ENCODE results near the gene SPATA19. TPM values are rescaled to one million over a fixed set of nuclear protein-coding genes. Genes with fewer than 3 reads are reported as not detected.

The SPATA19 gene
- not detected in 2 replicates for total RNA-seq

GRCh38 chr11:133845413-133845812 is at the start of gene SPATA19:
SPATA19 (minus strand) TSS chr11:133845513; CDS start chr11:133845446, 67 bp downstream.
- no peak within 1 kb of the TSS for H3K27ac ChIP-seq (ENCODE audit: low read depth, low read length)
- DNase-seq (ENCODE audit: insufficient read length, low spot score, missing footprints) = no peak
- TF ChIP-seq CTCF (IDR thresholded peaks at IDR 0.05; ENCODE audit: extremely low read depth, low read depth, low read length) = no peak
- H3K4me2 ChIP-seq (ENCODE audit: insufficient read depth, low read length) = no peak within 1 kb of the TSS
- no peaks in the 10 kb centered on the region for H3K79me2 ChIP-seq (ENCODE audit: insufficient read depth, low read length)
- H3K9me3 ChIP-seq (ENCODE audit: low read depth, low read length) = no peaks in the 10 kb centered on the region
- H3K36me3 ChIP-seq (ENCODE audit: insufficient read depth, low read length) = no peaks in the 10 kb centered on the region
- H3K27me3 ChIP-seq (ENCODE audit: insufficient read depth, low read length) = no peaks in the 10 kb centered on the region
- H4K20me1 ChIP-seq (ENCODE audit: insufficient read depth, low read length) = no peaks in the 10 kb centered on the region
- no peak within 1 kb of the TSS for H2AFZ ChIP-seq (ENCODE audit: low read length)
- H3K4me1 ChIP-seq (ENCODE audit: insufficient read depth, low read length) = no peaks in the 10 kb centered on the region
- no peak within 1 kb of the TSS for H3K4me3 ChIP-seq (ENCODE audit: insufficient read depth, low read length)

GRCh38 chr11:133895061-133895479 is 49.8 kb upstream of the SPATA19 start:
- no peak for TF ChIP-seq CTCF (IDR thresholded peaks at IDR 0.05; ENCODE audit: extremely low read depth, low read depth, low read length)
- Histone ChIP-seq H2AFZ (ENCODE audit: low read length) (no peak overlapping the region), H3K36me3 (ENCODE audit: insufficient read depth, low read length) (no peaks in the 10 kb centered on the region), H4K20me1 (ENCODE audit: insufficient read depth, low read length) (no peaks in the 10 kb centered on the region), H3K4me2 (ENCODE audit: insufficient read depth, low read length) (no peak overlapping the region), H3K4me1 (ENCODE audit: insufficient read depth, low read length) (no peaks in the 10 kb centered on the region), H3K79me2 (ENCODE audit: insufficient read depth, low read length) (no peaks in the 10 kb centered on the region), H3K27me3 (ENCODE audit: insufficient read depth, low read length) (no peaks in the 10 kb centered on the region), H3K27ac (ENCODE audit: low read depth, low read length) (no peak overlapping the region), H3K4me3 (ENCODE audit: insufficient read depth, low read length) (no peak overlapping the region), H3K9me3 (ENCODE audit: low read depth, low read length) (no peaks in the 10 kb centered on the region)
- no peak for DNase-seq (ENCODE audit: insufficient read length, low spot score, missing footprints)

GRCh38 chr11:133893381-133893780 is 48.1 kb upstream of the SPATA19 start:
- Histone ChIP-seq H3K27ac (ENCODE audit: low read depth, low read length) (no peak overlapping the region), H4K20me1 (ENCODE audit: insufficient read depth, low read length) (no peaks in the 10 kb centered on the region), H3K36me3 (ENCODE audit: insufficient read depth, low read length) (no peaks in the 10 kb centered on the region), H3K79me2 (ENCODE audit: insufficient read depth, low read length) (no peaks in the 10 kb centered on the region), H3K4me1 (ENCODE audit: insufficient read depth, low read length) (no peaks in the 10 kb centered on the region), H3K4me2 (ENCODE audit: insufficient read depth, low read length) (no peak overlapping the region), H3K4me3 (ENCODE audit: insufficient read depth, low read length) (no peak overlapping the region), H3K27me3 (ENCODE audit: insufficient read depth, low read length) (no peaks in the 10 kb centered on the region), H2AFZ (ENCODE audit: low read length) (no peak overlapping the region), H3K9me3 (ENCODE audit: low read depth, low read length) (no peaks in the 10 kb centered on the region)
- TF ChIP-seq CTCF (IDR thresholded peaks at IDR 0.05; ENCODE audit: extremely low read depth, low read depth, low read length) = no peak
- no peak for DNase-seq (ENCODE audit: insufficient read length, low spot score, missing footprints)

GRCh38 chr11:133892584-133893380 is 47.5 kb upstream of the SPATA19 start:
- no peak for DNase-seq (ENCODE audit: insufficient read length, low spot score, missing footprints)
- no peak overlapping the region for H3K4me3 ChIP-seq (ENCODE audit: insufficient read depth, low read length)

More at GRCh38 chr11:133892584-133893380, 47.5 kb upstream of the SPATA19 start:
- Histone ChIP-seq H3K9me3 (ENCODE audit: low read depth, low read length) (no peaks in the 10 kb centered on the region), H3K27ac (ENCODE audit: low read depth, low read length) (no peak overlapping the region), H3K36me3 (ENCODE audit: insufficient read depth, low read length) (no peaks in the 10 kb centered on the region), H4K20me1 (ENCODE audit: insufficient read depth, low read length) (no peaks in the 10 kb centered on the region), H3K4me1 (ENCODE audit: insufficient read depth, low read length) (no peaks in the 10 kb centered on the region), H3K27me3 (ENCODE audit: insufficient read depth, low read length) (no peaks in the 10 kb centered on the region), H3K79me2 (ENCODE audit: insufficient read depth, low read length) (no peaks in the 10 kb centered on the region), H3K4me2 (ENCODE audit: insufficient read depth, low read length) (no peak overlapping the region), H2AFZ (ENCODE audit: low read length) (no peak overlapping the region)
- TF ChIP-seq CTCF (IDR thresholded peaks at IDR 0.05; ENCODE audit: extremely low read depth, low read depth, low read length) = no peak
